HEK293 (cell line): ENCODE results near the gene LRRC8B.

Experiments
- CTCF ChIP-seq: fragments of 450-650 bp; formaldehyde crosslinking; IDR thresholded peaks from 2 replicates; pipeline ENCODE4 v1.5.1; 2016; ENCODE audit warnings: missing biosample characterization, missing genetic modification characterization
- SETDB1 ChIP-seq: IDR thresholded peaks from one replicate; pipeline ENCODE4 v1.6.1; 2017; ENCODE audit warnings: mild to moderate bottlenecking, low read length, moderate library complexity, mixed read lengths; ENCODE audit not compliant: insufficient read length
- TCF7L2 ChIP-seq: IDR thresholded peaks from 2 replicates; pipeline ENCODE4 v1.6.1; 2011; ENCODE audit warnings: low read depth, mild to moderate bottlenecking, inconsistent platforms, low read length, moderate library complexity, borderline replicate concordance
- TRIM28 ChIP-seq: IDR thresholded peaks from 2 replicates; pipeline ENCODE4 v1.6.1; 2011; ENCODE audit warnings: low read length, control low read depth, borderline replicate concordance
- ZNF10 ChIP-seq: fragments of 450-650 bp; formaldehyde crosslinking; IDR thresholded peaks from 2 replicates; pipeline ENCODE4 v1.5.1; 2017; ENCODE audit warnings: missing biosample characterization, missing genetic modification characterization
- ZNF133 ChIP-seq: fragments of 450-650 bp; formaldehyde crosslinking; IDR thresholded peaks from 2 replicates; pipeline ENCODE4 v1.5.1; 2016; ENCODE audit warnings: missing biosample characterization, missing genetic modification characterization
- ZNF274 ChIP-seq, 2 experiments: fragments of 200-500 bp in 1 of 2; fragments of 450-650 bp in 1 of 2; sonication (Bioruptor generic) in 1 of 2; formaldehyde crosslinking in 1 of 2; IDR thresholded peaks; 2 replicates each; pipeline versions ENCODE4 v1.5.1 to v1.6.1; 2014 to 2016; ENCODE audit warnings: borderline replicate concordance in 1 of 2, inconsistent platforms in 1 of 2, low read length in 1 of 2, missing biosample characterization in 1 of 2, missing genetic modification characterization in 1 of 2
- ZNF324 ChIP-seq: fragments of 450-650 bp; formaldehyde crosslinking; IDR thresholded peaks from 2 replicates; pipeline ENCODE4 v1.5.1; 2016; ENCODE audit warnings: missing biosample characterization, missing genetic modification characterization
- ZNF645 ChIP-seq: fragments of 450-650 bp; formaldehyde crosslinking; IDR thresholded peaks from 2 replicates; pipeline ENCODE4; 2016; ENCODE audit warnings: missing biosample characterization, missing genetic modification characterization
- ZNF837 ChIP-seq: fragments of 450-650 bp; formaldehyde crosslinking; IDR thresholded peaks from 2 replicates; pipeline ENCODE4 v1.5.1; 2016; ENCODE audit warnings: missing biosample characterization, missing genetic modification characterization

GRCh38 chr1:89620664-89621063, 96.0 kb downstream of the LRRC8B start:
- TF ChIP-seq ZNF133 (tag by site-specific recombination) (no peak), TCF7L2 (no peak), CTCF (tag by site-specific recombination) (no peak), TRIM28 (no peak), ZNF324 (tag by site-specific recombination) (no peak), SETDB1 (no peak), ZNF837 (tag by site-specific recombination) (no peak), ZNF645 (tag by site-specific recombination) (no peak), ZNF10 (tag by site-specific recombination) (no peak), ZNF274 (IDR thresholded peaks at IDR 0.05; ENCODE audit: low read length) (no peak), ZNF274 (tag by site-specific recombination; IDR thresholded peaks at IDR 0.05; ENCODE audit: borderline replicate concordance) (no peak)
